ENCODE results near the gene ZC3H12C. TPM values are rescaled to one million over a fixed set of nuclear protein-coding genes. Genes with fewer than 3 reads are reported as not detected.

Gene ZC3H12C
- total RNA-seq, 1 experiment from 2014 or later: 3.1 TPM

DNA sequence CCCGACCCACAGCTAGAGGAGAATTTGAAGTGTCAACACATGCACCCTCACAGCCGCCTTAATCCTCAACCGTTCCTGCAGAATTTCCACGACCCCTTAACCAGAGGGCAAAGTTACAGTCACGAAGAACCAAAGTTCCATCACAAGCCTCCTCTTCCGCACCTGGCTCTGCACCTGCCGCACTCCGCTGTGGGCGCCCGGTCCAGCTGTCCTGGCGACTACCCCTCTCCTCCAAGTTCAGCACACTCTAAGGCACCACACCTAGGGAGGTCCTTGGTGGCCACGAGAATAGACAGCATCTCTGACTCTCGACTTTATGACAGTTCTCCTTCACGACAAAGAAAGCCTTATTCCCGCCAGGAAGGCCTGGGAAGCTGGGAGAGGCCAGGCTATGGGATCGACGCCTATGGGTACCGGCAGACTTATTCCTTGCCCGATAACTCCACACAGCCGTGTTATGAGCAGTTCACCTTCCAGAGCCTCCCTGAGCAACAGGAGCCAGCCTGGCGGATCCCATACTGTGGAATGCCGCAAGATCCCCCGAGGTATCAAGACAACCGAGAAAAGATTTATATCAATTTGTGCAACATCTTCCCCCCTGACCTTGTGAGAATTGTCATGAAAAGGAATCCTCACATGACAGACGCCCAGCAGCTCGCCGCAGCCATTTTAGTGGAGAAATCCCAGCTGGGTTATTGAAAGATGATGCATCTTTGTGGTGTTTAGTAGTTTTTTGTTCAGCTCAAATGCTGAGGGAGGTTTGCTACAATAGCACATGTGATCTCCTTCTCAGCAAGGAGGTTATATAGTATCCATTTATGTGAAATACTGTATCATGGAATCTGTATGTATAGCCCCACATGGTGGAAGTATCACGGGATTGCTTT, 72.1 kb downstream of the ZC3H12C start:
- in situ Hi-C loops (cut with HindIII; ENCODE audit: low pct_unique_long_range_greater_than_20kb, low sequenced_read_pairs): no loop called here
- no peak for DNase-seq (ENCODE audit: low read depth)

DNA sequence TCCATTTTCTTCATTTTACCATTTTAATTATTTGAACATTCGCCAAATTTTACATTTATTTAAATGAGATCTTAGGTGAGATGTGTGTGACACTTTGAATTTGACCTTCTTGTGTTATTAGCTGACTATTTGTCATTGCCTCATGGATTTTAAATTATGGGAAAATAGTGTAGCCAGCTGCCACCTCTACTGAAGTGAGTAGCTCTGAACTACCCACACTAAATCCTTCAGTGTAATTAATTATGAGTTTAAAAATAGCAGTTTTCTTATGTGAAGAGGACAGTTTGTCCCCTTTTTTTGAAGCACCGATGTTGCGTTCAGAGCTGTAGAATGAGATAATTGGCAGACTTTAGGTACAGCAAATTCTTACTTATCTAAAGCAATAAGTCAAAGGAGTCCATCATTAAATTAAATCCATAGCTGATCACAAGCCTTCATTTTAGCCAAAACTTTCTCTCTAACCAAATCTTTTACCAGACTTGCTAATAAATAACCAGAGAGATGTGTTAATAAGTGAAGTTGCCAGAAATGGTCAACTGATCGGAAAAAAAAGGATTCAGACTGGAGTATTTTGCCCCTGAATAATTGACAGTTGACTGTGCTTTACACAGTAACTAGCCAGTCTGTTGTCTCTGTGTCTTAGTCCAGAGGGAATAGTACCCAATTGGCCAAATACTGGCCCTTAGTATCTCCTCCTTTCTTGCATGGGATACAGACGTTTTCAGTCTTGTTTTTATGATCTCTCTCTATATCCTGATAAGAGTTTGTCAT, 75.0 kb downstream of the ZC3H12C start:
- no peak for DNase-seq (ENCODE audit: low read depth)
- in situ Hi-C loops (cut with HindIII; ENCODE audit: low pct_unique_long_range_greater_than_20kb, low sequenced_read_pairs): no loop called here

DNA sequence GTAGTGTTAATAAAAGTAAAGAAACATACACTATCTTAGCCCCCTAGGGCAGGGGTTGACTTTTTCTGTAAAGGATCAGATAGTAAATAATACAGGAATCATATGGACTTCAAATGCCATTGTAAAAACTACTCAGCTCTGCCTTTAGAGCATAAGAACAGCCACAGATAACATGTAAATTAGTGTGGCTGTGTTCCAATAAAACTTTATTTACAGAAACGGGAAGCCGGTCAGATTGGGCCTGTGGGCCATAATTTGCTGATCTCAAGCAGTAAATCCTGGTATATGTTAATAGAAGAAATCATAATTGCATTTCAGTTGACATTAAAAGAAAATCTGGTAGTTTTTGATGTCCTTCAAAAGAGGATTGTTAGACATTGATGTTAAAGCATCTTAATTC, 76.5 kb downstream of the ZC3H12C start:
- DNase-seq (ENCODE audit: low read depth): no peak
- in situ Hi-C loops (cut with HindIII; ENCODE audit: low pct_unique_long_range_greater_than_20kb, low sequenced_read_pairs): no loop called here

DNA sequence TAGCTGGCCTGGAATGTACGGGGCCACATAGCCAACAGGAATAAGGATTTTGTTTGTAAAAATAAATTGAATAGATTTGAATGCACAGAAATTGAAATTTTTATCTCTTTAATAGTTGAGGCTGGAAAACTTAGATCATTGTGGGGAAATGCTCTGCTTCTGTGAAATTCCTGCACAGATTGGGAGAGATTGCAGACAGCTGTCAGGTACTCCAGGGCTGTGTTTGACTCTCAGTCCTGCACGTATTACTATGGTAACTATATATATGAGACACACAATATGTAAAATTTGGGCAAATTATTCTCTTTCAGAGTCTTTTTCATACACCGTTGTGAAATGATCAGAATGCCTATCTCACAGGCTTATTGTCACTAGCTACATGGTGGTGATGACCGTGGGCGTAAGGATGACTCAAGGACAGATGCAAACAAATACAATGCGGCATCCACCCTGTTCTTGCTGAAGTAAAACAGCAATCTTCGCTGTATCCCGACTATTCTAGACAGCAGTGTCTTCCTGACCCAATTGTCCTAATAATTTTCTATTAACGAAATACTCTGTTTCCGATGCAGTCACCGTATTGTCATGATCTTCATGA, 79.4 kb downstream of the ZC3H12C start:
- in situ Hi-C loops (cut with HindIII; ENCODE audit: low pct_unique_long_range_greater_than_20kb, low sequenced_read_pairs): no loop called here
- no peak for DNase-seq (ENCODE audit: low read depth)

DNA sequence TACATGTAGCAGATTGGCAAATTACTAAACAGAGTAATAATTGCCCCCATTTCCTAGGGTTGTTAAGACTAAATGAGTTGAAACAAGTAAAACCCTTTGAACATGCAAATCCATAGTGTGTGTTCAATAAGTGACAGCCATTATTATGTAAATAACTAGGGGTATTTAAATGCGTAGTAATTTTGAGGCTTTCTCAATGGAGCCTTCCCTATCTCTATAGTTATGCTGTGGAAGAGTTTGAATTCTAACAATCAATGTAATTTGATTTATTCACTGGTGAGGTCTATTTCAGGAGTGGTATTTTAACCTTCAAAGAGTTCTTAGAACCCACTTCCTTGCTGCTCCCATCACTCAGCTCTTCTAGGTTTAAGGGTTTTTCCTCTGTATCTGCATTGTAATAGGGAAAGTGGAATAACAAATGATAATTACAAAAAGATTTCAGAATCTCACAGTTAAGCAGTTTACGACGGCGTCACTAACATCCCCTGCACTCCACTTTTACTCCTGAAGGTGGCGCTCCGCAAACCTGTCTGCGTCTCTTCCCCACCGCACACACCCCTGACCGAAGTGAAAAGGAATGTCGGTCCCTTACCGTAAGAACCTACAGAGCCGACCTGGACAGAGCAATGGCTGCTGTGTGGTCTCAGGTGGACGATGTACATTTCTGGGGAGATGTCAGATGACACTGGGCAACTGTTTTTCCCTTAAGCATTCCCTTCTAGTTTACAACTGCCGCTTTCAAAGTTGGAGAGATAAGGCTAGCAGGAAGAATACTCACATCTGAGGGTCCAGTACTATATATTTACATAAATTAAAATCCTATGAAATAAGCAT, 80.8 kb downstream of the ZC3H12C start:
- no peak for DNase-seq (ENCODE audit: low read depth)
- in situ Hi-C loops (cut with HindIII; ENCODE audit: low pct_unique_long_range_greater_than_20kb, low sequenced_read_pairs): no loop called here

DNA sequence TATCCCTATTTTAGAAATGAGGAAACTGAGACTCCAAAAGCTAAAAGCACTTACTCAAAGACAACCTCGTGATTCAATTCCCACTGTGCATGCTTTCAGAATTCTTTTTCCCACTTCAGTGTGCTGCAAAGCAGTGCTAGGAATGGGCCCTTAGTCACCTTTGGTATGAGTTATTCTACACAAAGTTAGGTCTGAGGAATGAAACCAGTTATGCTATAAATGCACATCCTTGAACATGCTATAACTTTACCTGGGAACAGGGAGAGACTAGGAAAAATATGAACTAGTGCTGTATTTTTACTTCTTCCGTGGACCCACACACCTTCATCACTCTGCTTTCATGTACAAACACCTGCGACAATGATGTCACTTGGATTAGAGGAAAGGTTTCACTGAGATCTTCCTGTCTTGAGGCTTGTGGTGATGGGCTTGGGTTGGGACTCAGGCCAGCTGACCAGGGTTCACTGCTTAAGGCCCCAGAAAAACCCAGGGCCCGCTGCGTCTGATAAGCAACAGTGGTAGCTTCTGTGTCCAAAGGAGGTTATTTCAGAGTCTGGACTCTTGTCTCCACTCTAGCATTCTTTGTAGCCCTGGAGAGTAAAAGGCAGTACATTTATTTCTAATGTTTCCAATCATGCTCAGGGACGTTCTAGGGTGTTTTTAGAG, 81.6 kb downstream of the ZC3H12C start:
- in situ Hi-C loops (cut with HindIII; ENCODE audit: low pct_unique_long_range_greater_than_20kb, low sequenced_read_pairs): no loop called here
- no peak for DNase-seq (ENCODE audit: low read depth)

DNA sequence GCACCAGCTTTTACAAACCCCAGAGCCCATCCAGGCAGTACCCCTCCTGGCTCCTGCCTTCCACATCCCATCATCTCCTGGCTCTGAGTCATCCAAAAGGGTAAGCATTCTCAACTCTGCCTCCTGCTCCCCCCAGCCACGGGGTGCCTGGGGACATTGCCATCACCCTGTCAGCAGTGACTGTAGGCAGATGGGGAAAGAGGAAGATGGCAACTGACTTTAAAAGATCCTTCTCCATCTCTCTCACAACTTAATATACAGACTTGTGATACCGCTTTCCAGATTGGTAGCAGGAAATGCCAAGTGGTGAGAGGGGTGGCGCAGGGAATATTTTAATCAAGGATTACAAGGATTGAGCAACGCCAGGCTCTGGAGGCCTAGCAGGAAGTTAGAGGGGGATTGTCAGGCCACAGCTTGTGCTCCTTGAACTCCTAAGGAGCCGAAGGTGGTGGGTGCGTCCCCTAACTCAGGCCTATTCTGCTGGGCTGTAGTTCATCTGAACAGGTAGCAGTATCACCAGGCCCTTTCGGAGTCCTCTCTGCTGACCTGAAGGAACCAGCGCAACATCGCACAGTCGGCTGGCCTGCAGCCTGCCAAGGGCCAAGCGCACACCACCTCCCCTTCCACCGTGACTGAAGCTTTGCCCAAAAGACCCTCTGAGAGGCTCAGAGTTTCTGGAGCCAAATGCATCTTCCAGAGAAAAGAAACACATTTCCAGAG, 83.3 kb downstream of the ZC3H12C start:
- in situ Hi-C loops (cut with HindIII; ENCODE audit: low pct_unique_long_range_greater_than_20kb, low sequenced_read_pairs): no loop called here
- no peak for DNase-seq (ENCODE audit: low read depth)

DNA sequence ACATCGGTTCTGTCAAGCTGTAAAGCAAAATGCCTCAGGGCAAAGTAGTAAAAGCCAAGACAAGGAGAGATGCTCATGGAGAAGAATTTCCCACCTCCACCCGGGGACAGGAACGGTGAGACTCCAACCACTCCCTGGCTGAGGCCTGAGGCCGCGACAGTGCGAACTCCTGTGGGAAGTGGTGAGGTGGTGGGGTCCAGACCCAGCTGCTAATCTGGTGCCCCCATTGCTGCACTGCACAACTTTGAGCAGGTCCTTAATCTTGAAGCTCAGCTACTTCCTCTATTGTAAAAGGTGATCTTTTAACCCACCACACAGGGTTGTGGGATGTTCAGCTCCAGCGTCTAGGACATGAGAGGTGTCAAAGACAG, 83.9 kb downstream of the ZC3H12C start:
- no peak for DNase-seq (ENCODE audit: low read depth)
- in situ Hi-C loops (cut with HindIII; ENCODE audit: low pct_unique_long_range_greater_than_20kb, low sequenced_read_pairs): no loop called here

DNA sequence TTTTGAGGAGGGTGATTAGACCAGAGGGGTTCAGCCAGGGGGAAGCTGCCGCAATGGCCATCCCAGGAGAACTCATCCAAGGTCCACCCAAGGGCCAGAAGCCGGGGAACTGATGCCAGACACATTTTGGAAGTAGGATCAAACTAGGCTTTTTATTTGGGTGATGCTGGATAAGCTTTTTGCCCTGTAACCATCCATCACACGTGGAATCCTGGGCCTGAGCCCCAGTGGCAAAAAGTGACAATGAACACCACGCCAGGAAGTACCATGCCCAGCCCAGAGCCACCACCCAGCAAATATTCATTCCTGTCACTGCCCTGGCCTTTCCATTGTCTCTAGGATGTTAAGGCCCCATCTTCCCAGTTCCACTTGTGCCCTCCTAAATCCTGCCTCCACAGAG, 85.9 kb downstream of the ZC3H12C start:
- in situ Hi-C loops (cut with HindIII; ENCODE audit: low pct_unique_long_range_greater_than_20kb, low sequenced_read_pairs): no loop called here

DNA sequence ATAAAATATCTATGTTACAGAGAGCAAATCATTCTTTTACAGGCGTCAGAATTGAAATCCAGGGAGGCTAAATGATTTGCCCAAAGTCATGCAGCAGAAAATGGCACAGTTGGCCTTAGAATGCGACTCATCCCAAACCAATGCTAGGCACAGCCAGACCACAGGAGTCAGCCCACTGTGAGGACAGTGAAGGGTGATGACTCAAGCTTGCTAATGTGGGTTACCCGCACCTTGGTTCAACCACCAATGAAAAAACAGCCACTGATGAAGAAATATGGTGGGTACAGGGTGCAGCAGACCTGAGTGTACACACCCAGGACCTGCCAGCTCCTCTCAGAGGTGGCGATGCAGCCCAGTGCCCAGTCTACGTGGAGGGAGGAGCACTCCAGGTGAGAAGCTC, 89.7 kb downstream of the ZC3H12C start:
- DNase-seq (ENCODE audit: low read depth): no peak
- in situ Hi-C loops (cut with HindIII; ENCODE audit: low pct_unique_long_range_greater_than_20kb, low sequenced_read_pairs): no loop called here

More for the DNA sequence above, 85.9 kb downstream of the ZC3H12C start:
- no peak for DNase-seq (ENCODE audit: low read depth)

DNA sequence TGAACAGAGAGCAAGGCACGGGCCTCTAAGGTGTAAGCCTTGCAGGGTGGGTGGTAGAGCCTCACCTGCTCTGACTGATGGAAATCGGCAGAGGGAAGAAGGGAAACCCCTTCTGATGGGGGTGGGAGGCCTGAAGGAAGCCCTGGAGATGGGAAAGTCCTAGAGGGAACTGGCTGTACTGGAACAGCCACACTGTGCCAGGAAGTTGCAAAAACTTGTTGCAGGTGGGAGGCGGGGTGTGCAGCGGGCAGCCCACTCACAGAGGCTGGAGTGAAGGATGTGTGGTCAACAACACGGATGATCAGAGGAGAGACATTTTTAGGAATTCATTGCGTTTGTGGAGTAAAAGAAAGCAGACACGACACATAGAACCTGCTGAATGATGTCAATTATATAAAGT, 91.3 kb downstream of the ZC3H12C start:
- in situ Hi-C loops (cut with HindIII; ENCODE audit: low pct_unique_long_range_greater_than_20kb, low sequenced_read_pairs): no loop called here
- DNase-seq (ENCODE audit: low read depth): no peak

DNA sequence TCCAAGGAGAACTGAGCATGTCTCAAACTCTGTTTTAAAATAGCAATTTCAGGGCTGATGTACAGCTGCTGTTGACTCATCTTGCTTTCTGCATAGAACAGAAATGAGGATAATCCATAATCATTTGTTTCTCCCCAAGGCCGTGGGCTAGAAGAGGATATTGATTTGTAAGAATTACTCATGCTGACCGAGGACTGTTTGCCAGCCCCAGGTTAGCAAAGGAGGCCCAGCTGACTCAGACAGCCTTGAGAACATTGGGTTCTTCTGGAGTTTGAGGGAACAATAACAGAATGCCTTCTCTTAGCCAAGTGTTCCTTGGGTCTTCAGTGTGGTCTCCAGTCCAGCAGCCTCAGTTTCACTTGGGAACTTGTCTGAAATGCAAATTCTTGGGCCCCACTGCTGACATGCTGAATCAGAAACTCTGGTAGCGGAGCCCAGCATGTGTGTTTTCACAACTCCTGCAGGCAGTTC, 92.0 kb downstream of the ZC3H12C start:
- in situ Hi-C loops (cut with HindIII; ENCODE audit: low pct_unique_long_range_greater_than_20kb, low sequenced_read_pairs): no loop called here
- no peak for DNase-seq (ENCODE audit: low read depth)

DNA sequence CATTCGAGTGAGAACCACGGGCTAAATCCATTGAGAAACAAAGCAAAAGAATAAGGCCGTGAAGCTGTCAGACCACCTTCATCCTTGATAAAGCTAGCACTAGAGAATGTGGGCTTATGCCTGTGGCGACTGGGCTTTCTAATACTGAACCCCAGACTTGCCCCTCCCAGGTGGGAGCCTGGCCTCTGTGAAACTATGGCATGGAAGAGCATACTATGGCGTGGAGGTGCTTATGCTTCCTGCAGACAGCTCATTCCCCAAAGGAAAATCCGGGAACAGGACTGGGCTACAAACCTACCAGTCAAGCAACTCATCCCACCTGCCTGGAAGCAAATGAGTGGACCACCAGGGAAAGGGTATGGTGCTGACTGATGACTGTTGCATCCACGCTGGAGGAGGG, 92.4 kb downstream of the ZC3H12C start:
- in situ Hi-C loops (cut with HindIII; ENCODE audit: low pct_unique_long_range_greater_than_20kb, low sequenced_read_pairs): no loop called here

DNA sequence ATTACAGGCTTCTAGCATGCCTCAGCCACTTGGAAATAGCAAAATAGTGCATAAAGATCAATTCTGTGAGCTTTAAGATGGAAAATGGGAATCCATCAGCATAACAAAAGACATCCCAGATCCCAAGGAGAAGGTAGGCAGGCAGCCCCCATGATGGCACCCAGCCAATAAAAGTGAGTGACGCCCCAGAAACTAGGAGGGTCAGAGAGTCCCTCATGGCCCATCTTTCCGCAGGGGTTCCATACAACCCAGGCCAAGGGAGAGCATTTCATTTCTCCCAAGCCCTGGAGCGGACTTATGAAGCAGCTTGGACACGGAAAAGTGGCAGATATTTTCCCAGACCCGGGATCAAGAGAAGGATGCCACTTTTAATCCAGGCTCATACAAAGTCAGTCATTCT, 93.3 kb downstream of the ZC3H12C start:
- in situ Hi-C loops (cut with HindIII; ENCODE audit: low pct_unique_long_range_greater_than_20kb, low sequenced_read_pairs): no loop called here
- DNase-seq (ENCODE audit: low read depth): no peak

More for the DNA sequence above, 92.4 kb downstream of the ZC3H12C start:
- no peak for DNase-seq (ENCODE audit: low read depth)

DNA sequence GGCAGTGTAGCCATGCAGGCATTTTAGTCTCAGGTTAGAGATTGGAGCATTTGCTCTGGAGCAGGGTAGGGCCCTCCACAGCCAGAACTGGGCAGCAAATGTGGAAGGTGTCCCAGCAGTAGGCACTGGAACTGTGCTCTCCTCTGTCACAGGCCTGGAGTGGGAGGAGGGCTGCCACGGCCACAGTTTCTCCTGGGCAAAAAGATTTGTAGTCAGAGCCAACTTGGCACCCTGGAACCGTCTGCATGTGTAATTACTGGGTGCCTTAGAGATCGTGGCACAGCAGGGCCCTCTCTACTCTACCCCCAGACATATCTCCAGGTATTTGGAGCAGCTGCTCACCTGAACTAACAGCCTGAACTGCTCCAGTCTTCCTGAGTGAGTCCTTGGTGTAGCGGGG, 93.7 kb downstream of the ZC3H12C start:
- in situ Hi-C loops (cut with HindIII; ENCODE audit: low pct_unique_long_range_greater_than_20kb, low sequenced_read_pairs): no loop called here

DNA sequence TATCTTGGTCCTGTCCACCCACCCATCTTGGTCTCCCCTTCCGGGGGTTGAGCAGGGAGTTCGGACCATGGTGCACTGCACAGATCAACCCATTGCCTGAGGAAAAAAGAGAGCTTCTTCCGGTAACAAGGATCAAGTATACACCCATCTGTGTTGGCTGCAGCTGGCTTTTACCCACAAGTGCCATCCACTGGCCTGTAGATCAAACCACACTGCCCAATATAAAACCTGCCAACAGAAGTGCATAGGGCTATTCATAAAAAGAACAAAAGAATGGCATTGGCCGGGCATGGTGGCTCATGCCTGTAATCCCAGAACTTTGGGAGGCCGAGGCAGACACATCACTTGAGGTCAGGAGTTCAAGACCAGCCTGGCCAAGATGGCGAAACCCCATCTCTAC, 94.5 kb downstream of the ZC3H12C start:
- DNase-seq (ENCODE audit: low read depth): no peak
- in situ Hi-C loops (cut with HindIII; ENCODE audit: low pct_unique_long_range_greater_than_20kb, low sequenced_read_pairs): no loop called here

More for the DNA sequence above, 93.7 kb downstream of the ZC3H12C start:
- no peak for DNase-seq (ENCODE audit: low read depth)

DNA sequence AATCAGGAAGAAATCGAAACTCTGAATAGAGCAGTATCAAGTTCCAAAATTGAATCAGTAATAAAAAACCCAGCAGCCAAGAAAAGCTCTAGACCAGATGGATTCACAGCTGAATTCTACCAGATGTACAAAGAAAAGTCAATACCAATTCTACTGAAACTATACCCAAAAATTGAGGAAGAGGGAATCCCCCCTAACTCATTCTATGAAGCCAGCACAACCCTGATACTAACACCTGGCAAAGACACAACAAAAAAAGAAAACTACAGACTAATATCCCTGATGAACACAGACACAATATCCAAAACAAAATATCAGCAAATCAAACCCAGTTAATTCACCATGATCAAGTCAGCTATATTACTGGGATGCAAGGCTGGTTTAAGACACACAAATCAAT, 97.7 kb downstream of the ZC3H12C start:
- in situ Hi-C loops (cut with HindIII; ENCODE audit: low pct_unique_long_range_greater_than_20kb, low sequenced_read_pairs): no loop called here

More for the DNA sequence above, 97.7 kb downstream of the ZC3H12C start:
- DNase-seq (ENCODE audit: low read depth): no peak

All from Caki2 (cell line).